GM21526 (cell line): Measurements from ENCODE around the gene ACY1.

ENCODE experiments used
- ATAC-seq: cut with Tn5 transposase; IDR thresholded peaks from one replicate; pipeline ENCODE4 v1.9.1; 2021; ENCODE audit warnings: moderate library complexity; ENCODE audit not compliant: unreplicated experiment, low FRiP score

The ACY1 gene

DNA sequence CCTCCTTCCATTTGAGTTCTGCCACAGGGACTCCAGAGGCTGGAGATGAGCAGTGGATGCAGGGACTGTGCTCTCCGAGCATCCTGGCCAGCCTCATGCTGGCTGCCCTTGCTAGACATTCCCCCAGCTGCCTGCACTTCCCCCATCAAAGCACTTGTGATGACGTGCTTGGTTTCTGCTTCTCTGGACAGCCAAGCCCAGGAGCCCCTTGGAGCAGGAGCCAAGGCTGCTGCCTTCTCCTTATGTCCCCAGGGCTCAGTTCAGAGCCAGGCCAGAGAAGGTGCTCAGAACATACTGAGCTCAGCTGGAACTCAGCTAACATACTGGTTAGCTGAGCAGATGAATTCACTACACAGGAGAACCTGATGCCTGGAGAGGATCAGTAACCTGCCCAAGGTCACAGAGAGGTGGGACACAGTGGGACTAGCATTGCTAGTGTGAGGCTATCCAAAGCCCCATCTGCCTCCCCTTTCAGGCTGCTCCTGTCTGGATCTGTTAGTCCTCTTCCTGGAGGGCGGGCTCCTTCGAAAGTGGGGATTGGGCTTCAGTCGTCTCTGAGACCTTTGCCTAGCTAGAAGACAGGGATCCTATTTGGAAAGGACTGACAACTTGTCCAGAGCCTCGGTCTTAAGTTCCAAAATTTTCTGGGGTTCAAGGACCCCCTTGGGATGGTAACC is 20.3 kb upstream of the ACY1 start:
- no peak for ATAC-seq

DNA sequence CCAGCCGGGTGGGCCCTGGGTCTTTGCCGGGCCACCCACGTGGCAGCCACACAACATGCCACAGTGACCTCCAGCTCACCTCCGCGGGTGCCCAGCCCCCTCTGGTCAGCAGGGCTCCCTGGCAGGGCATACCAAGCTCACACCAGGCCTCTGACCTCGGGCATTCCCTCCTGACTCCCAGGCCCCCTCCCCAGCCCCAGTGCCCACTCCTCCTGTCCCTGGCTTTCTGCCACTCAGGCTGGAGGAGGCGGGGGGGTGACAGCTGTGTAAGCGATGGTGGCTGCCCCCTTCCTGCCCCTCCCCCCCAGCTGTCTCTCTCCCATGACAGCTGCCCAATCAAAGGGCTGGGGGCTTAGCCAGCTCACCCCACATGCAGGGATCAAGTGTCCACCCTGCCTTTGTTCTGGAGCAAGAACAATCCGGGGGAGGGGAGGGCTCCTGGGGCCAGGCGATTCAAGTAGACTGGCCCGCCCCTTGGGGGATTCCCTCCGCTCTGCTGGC is 19.3 kb upstream of the ACY1 start:
- ATAC-seq, result no peak

DNA sequence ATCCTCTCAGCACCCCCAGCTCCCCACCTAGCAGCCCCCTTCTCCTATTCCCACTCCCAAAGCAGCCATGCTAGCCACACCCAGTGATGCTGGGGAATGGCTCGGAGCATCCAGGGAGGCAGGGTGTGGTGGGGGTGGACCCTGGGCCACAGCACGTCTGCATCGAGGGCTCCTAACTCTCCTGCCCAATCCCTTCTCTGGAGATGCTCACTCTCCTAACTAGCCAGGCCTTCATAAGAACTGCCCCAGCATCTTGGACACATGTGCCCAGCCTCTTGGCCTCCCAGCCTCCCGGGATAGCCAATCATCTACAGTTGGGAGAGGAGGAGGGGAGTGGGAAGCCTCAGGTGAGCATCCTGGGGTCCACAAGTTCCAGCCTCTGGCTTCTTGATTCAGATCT is 18.8 kb upstream of the ACY1 start:
- no peak for ATAC-seq

DNA sequence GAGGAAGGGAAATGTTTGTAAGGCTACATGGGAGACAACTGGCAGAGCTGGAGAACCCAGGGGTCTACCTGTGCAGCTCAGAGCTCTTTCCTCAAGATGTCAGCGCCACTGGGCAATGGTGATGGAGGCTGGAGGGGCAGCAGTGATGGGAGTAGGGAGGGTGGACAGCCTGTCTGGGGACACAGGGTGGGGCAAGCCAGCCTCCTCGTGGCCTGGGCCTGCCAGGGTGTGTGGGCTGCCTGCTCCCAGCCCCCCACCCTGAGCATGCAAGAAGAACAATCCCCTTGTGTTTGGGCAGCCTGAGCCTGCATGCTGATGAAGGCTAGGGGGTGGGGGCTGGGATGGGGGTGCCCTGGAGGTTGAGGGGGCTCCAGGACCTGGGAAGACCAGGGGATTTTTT is 17.3 kb upstream of the ACY1 start:
- ATAC-seq, result no peak

DNA sequence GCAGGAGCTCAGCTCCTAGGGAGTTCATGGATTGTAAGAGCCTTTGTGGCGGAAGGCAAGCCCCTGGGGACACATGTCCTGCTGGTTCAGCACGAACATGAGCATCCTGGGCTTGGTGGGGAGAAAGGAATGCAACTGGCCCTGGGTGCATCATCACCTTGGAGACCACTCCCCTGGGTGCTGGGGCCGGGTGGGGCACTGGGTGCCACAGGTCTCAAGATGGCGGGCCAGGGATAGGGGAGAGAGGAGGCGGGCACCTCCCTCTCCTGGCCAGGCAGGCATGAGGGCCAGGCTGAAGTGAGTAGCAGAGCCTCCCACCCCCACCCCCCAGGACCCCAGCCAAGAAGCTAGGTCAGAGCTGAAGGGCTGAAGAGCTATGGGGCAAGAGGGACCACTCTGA is 16.8 kb upstream of the ACY1 start:
- ATAC-seq, result no peak

DNA sequence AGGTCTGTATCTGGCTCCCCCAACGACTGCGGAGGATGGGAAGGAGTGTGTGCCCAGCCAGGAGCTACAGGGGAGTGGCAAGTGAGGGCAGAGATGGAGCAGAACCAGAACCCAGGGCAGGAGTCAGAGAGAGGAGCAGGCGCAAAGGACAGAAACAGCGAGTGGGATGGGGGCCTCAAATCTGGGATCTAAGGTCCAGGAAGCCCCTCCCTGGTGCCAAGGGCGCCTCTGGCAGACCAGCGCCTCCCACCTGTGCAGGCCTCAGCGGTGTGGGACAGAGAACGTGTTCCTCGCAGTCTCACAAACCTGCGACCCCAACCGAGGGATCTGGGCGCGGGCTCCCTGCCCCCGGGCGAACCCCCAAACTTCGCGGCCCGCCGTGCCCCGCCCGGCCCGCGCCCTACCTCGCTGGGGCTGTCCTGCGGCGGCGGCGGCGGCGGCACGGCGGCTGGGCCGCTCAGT is 16.4 kb upstream of the ACY1 start:
- ATAC-seq, result no peak

DNA sequence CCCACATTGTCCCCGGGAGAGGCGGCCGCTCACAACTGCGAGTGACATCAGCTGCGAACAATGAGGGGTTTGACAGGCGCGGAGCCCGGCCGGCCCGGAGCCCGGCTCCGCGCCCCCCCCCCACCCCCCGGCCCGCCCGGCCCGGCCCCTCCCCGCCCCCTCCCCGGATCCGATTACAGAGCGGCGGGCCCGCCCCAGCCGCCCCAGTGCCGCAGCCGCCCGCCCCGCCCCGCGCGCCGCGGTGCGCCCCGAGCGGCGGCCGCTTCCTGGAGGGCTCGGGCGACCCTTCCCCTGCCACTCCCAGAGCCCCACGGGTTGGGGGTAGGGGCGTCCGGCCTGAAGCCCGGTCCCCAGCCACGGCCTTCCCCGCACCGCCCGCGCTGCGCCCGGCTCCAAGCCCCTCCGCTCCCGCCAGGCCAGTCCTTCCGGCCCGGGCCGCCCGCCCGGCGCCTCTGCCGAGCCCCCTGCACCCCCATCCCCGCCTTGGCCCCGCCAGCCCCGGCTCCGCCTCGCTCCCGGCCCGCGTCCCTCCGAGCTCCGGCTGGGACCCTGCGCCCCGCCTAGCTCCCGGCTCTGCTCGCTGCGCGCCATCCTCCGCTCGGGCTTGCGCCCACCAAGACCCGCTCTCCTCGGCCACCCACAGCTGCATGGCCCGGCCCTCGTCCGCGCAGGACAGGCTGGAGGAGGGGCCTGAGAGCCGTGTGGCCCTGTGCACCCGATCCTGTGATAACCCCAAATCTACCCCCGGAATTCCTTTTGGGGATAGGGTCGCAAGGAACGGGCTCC is 15.8 kb upstream of the ACY1 start, which contains the start of gene PCBP4:
Gene PCBP4 (minus strand): TSS at position 71 of the 786 bp plus-strand sequence. CDS start 6,214 bp downstream, outside the sequence.
- ATAC-seq, result no peak

DNA sequence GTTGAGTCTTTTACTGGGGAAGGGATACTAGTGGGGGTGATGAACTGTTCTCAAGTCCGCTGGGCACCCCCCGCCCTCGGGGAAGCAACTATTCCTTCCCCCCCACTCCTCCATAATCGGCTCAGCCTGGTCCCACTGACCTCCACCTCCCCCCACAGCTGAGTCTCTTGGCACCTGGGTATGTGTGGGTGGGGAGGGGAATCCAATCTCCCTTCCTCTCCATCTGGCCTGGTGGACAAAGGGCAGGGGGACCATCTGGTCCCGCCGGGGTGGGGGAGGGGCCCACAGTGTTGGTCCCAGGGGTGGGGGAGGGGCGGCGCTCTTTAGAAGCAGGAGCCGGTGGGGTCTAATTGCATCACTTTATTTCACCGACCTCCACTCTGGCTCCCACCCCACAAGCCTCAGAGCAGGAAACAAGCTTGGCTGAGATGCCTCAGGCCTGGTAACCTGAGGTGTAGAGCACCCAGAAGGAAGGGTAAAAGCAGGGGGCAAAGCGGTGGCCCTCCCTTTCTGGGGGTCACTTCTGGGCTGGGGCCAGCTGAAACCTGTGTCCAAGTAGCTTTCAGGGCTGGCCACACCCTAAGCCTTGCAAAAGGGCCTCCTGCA is 15.1 kb upstream of the ACY1 start:
- ATAC-seq, result no peak

DNA sequence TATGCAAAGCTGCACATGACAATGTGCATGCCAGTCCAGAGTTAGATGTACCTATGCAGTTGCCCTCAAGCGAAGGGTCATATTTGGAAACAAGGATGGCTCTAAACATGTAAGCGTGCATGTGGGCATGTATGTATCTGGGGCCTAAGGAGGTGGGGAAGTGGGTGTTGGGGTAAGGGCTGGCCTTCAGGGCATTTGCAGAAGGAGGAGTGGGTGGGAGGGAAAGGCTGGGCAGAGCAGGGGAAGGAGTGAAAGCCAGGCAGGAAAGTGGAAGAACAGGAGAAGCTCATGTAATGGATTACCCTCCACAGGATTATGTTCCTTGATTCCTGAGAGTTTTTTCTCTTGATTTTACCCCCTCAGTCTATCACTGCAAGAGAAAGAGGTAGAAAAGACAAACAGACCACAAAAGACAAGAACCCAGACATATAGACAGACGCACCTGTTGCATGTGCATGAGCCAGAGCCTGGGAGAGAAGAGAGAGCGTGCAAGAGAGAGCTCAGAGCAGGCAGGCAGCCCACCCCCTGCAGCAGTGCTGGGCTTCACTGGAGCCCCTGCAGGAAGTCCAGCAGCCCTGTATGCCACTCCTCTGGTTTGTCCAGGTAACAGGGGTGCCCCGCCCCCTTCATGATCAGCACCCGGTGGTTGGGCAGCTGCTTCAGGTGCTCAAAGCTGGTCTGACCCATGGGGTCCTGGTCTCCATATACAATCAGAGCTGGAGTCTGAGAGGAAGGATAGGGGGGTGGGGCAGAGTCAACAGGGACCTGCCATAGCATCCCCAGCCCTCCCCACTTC is 14.3 kb upstream of the ACY1 start:
- no peak for ATAC-seq

DNA sequence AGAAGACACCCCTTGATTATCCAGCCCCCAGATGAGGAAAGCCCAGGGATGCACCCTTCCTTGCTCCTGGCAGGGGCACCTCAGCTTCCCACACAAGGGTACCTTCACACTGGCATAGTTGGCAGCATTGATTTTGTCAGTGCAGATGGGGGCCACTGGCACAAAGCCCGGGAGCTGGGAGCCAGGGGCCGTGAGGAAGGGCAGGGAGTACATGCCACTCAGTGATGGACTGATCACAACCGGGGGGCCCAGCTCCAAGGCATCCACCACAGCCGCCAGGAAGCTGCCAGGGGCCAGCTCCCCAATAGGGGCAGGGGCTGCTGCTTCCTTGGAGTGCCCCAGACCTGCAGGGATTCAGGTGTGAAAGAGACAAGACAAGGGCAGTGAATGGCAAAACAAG is 13.5 kb upstream of the ACY1 start:
- ATAC-seq, result no peak

DNA sequence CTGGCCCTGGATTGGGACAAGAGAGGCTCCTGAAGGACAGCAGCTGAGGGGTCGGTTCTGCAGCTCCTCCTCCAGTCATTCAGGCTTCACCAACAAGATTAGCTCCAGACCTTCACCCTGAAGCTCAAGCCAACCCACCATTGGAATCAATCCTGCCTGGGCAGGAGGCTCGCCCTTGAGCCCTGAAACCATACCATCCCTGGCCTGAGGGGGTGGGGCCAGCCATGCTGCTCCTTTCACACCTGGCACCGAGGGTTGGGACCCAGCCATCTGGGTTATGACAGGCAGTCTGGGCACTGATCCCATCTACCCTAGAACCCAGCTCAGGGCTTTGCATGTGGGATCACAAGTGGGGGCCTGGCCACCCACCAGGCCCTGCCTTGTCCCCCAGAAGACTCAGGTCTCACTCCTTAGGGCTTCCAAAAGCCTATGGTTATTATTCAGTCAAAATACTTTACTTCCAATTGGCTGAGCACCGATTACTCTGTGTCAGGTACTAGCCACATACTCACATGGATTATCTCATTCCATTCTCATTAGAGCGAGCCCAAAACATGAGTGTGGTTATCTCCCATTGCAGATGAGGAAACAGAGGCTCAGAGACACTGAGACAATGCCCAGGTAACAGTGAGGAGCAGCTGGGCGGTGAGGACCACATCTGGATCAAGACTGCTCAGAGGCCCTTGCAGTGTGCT is 12.6 kb upstream of the ACY1 start:
- ATAC-seq, result no peak

DNA sequence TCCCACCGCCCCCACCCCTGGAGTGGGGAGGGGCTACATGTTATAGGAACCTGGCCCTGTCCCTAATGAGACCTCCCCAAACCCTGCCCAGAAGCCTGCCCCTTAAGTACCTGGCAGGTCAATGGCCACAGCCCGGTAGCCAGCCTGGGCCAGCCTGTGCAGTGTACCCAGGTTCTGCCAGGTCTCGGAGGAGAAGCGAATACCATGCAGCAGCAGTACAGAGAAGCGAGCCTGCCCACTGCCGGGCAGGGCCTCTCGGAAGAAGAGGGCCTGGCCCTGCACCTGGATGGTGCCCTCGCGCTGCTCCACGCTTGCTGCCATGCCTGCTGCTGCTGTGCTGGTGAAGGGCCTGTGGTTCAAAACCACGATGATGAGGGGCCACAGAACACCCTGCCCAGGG is 12.0 kb upstream of the ACY1 start:
- ATAC-seq, result no peak

DNA sequence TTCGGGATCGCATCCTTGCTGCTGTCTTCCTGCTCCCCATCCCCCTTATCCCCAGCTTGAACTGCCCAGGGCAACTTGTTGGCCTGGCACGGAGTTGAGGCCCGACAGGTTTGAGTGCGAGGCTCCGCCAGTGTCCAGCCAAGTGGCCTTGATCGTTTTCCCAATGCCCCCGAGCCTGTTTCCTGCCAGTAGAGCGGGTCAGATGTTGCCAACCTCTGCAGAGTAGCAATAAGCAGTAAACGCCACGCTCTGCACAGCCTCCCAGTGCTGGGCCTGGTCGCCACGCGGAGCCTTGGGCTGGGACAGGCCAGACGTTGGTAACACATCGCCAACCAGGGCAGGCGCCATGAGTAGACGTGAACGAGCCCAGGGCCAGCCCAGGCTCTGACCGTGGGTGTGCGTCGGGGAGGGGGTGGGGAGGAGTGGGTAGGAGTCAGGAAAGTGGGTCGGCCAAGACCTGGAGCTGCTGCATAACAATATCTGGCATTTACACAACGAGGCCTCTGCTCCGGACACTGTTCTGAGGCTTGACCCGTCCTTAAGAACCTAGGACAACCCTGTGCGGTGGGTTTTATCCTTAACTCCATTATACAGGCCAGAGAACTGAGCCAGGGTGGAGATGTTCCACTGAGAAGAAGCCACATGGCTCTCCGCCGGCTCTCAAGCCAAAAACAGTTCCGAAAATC is 8.9 kb upstream of the ACY1 start:
- ATAC-seq, result no peak

DNA sequence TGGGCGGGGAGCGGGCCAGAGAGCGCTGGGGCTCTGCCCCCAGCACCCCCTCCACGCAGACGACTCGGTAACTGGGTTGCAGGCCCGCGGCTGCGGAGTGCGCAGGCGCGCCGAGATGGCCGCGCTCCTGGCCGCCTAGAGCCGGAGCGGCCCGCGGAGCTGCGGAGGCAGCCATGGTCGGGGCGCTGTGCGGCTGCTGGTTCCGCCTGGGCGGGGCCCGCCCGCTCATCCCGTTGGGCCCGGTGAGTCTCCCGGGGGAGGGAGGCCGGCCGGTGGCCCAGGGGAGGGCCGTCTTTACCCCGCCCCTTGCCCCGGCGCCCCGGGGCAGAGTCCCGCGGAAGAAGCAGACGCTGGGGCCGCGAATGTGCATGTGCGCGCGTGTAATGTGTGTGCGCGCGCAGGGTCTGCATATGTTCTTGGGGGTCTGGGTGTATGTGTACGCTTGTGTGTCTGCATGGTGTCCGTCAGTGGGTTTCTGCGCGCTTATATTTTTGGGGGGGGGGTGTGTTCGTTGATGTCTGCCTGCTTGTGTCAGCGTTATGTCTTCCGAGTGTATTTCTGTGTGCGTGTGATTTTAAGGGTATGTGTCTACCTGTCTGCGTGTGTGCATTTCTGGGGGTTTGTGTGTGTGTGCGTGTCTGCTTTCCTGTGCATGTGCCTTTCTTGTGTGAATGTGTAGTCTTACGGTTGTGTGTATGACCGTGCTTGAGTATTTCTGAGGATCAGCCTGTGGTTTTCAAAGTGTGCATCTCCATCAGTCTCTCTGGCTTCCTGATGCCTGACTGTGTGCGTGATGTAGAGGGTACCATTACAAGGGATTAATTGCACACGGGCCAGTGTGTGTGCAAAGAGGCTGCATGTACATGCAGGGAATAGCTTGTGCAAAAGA is 8.1 kb upstream of the ACY1 start, which contains the start of gene ABHD14A:
Gene ABHD14A (plus strand): TSS at position 102 of the 889 bp plus-strand sequence. CDS start 72 bp downstream, at position 174.
- peak; percentile 48 for ATAC-seq

DNA sequence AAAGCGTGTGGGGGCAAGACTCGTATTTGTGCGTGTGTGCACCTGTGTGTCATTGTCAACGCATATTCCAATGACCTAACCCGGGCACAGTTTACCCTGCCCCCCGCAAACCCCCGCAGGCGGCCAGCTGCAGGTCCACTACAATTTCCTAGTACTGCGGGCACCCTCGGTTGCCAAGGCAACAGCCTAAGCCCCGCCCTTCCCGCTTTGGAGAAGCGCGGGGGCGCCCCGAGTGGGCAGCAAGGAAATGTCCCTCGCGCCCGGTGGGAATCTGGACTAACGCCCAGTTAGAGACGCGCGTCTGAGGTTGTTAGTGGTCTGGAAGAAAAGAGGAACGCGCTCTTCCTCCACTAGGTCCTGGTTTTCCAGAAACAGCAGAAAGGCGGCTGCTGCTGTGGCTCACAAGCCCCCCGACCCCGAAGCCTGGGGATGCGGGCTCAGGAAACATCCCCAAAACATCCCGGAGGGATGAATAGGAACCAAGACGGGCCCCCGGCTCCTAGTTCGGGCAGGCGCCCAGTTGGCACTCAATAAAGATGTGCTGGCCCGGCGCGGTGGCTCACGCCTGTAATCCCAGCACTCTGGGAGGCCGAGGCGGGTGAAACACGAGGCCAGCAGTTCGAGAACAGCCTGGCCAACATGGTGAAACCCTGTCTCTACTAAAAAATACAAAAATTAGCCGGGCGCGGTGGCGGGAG is 7.3 kb upstream of the ACY1 start:
- ATAC-seq, result no peak

DNA sequence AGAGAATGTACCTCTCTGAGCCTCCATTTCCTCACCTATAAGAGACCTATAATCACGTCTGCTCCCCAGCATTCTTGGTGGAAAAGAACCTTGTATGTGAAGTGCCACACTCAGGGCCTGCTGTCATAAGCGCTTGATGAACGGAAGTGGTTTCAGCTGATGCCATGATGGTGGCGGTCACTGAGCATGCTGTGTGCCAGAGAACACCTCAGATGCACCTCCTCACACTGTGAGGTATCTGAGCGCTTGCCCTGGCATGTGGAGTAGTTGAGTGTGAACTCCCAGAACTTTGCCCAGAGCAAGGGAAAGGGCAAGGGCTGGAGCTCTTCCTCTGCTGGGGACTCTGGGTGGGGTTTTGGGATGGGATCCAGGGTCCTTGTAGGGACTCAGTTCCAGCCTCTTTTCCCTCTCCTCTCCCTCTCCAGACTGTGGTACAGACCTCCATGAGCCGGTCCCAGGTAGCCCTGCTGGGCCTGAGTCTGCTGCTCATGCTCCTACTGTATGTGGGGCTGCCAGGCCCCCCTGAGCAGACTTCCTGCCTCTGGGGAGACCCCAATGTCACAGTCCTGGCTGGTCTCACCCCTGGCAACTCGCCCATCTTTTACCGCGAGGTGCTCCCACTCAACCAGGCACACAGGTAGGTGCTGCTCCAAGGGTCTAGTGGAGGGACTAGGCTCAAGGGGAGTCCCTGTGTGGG is 5.7 kb upstream of the ACY1 start:
- ATAC-seq, result no peak

DNA sequence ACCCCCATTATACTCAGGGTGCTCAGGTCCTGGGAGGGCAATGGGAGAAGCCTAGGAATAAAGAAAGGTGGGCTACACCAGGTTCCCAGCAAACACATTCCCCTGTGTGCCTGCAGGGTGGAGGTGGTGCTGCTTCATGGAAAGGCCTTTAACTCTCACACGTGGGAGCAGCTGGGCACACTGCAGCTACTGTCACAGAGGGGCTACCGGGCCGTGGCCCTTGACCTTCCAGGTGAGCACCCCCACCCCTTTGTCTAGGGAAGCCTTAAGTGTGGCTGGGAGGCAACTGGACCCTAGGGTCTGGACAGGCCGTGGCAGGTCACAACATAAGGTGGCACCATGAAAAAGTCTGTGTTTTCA is 5.2 kb upstream of the ACY1 start:
- ATAC-seq, result no peak
